GM18873 (cell line): ENCODE measurements around the gene TSSC4.

Experiments
- ATAC-seq: cut with Tn5 transposase; IDR thresholded peaks from one replicate; pipeline ENCODE4 v1.9.1; 2021; ENCODE audit warnings: mild to moderate bottlenecking, moderate library complexity, moderate number of reproducible peaks; ENCODE audit not compliant: unreplicated experiment, low FRiP score

Gene TSSC4

GRCh38 chr11:2414616-2415015 lies 14.1 kb downstream of the TSSC4 start:
- no peak for ATAC-seq

DNA sequence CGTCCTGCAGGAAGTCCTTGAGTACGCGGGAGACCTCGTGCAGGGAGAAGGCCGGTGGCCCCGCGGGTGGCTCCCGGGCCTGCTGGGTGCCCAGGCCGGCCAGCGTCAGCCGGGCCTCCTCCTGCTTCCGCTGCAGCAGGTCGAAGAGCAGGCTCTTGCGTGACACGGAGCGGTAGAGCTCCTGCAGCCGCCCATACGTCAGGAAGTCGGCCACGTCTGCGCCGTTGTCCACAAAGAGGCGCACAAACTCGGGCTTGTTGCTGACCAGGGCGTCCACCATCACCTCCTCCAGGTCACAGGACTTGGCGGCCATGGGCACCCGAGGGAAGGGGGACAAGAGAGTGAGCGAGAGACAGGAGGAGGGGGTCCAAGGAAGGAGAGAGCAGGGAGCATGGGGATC lies 14.6 kb downstream of the TSSC4 start:
- no peak for ATAC-seq

DNA sequence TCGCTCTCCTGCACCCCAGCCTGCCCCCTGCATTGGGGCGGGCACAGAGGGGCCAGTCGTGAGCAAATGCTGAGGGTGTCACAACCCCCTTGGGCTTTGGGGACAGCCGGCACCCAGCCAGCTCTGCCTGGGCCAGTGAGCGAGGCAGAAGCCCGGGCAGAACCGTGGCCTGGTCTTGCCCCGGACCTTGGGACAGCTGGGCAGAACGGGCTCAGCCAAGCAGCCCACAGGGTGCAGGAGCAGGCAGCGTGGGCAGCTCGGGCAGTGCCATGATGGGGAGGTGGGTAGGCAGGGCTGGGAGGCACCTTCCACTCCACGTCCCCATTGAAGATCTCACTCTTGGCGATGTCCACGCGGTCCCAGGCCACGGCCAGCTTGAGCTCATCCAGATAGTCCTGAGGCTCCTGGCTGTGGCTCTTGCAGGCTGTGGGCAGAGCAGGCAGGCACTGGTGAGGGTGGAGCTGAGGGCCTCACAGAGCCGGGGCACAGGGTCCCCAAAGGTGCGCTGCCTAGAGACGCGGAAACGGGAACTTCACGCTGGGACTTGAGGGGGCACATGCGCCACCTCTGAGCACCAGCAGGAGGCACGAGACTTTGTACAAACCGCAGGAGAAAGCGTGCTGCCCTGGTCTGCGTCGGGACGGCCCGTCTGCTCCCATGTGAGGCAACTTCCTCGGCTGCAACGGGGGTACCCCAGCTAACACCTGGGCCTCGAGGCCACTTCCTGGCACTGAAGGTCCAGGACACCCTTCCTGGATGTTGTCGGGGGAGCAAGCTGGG lies 15.2 kb downstream of the TSSC4 start:
- no peak for ATAC-seq

GRCh38 chr11:2416765-2417164 lies 16.2 kb downstream of the TSSC4 start:
- ATAC-seq = no peak

GRCh38 chr11:2417856-2418692 lies 17.5 kb downstream of the TSSC4 start:
- no peak for ATAC-seq

GRCh38 chr11:2418693-2419360 lies 18.3 kb downstream of the TSSC4 start:
- no peak for ATAC-seq

DNA sequence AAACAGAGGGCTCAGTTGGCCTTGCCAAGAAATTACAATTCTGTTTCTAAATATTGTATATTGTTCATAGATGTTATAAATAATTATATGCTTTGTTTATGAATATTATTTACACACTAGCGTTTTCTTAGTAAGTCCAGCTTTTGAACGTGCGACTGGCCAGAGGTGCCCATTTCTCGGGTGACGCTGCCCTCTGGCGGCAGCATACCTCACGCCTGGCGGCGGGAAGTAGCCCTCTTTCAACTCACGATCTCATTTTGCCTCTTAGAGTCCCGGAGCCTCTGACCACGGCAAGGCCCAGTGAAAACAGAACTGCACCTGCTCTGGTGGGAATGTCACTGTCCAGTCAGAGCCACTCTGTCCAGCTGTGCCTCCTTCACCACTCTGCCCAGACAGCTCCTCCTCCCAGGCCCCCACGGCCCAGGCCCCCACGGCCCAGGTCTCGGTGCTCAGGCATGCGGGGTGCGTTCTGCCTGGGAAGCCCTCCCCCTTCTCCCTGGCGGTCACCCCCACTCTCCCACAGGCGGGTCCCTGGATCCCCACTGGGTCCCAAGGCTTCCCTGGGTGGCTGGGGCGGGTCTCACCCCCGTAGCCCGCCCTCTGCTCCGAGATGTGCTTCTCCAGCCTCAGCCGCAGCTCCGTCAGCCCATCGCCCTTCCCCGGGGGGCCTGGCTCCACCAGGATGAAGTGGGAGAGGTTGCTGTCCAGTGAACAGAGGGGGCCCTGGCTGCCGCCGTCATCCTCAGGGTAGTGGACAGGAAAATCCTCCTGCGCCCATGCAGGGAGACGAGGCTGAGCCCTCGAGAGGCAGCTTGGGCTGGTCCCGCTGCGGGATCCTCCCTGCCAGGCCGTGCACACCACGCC lies 19.3 kb downstream of the TSSC4 start:
- ATAC-seq = no peak

DNA sequence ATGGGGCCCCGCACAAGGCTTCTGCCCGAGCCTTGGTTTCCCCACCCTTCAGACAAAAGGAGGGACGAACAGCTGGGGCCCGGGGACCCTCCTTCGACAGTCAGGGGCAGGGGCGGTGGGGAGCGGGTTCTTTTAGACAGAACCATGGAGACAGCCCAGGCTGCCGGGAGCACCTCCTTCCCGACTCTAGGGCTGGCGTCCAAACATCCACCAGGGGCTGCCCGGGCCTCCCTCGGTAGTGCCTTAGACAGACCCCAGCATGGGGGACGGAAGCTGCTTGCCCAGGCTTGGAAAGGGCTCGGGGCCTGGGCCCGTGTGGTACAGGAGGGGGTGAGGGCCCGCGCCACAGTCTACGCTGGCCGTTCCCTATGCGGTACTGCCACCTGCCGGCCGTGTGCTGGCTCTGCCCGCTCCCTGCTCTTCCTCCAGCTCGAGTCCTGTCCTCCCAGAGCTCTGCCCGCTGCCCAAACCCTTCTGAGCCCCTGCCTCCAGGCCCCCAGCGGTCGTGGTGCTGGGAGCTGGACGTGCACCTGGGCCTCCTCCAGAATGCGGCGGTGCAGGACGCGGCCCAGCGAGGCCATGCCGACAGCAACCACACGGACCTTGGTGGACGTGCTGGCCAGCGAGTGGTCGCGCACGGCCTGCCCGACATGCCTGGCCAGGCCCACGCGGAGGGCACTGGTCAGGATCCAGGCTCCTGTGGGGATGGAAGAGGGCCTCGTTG lies 20.1 kb downstream of the TSSC4 start:
- ATAC-seq = no peak

- ATAC-seq = no peak
Observed at GRCh38 chr11:2421226-2421994, 20.9 kb downstream of the TSSC4 start.

DNA sequence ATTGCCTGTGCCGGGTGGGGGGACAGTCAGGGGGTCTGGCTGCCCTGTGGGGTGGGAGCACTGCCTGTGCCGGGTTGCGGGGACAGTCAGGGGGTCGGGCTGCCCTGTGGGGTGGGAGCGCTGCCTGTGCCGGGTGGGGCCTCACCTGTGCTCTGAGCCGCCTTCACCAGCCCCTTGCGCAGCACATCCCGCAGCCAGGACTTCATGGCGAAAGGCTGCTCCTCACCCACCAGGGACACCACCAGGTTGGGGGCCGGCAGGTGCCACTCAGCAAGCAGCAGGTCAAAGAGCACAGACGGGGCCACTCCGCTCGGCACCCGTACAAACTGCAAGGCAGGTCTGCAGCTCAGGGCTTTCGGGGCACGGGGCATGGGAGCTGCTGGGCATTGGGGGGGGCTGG lies 21.4 kb downstream of the TSSC4 start:
- no peak for ATAC-seq

DNA sequence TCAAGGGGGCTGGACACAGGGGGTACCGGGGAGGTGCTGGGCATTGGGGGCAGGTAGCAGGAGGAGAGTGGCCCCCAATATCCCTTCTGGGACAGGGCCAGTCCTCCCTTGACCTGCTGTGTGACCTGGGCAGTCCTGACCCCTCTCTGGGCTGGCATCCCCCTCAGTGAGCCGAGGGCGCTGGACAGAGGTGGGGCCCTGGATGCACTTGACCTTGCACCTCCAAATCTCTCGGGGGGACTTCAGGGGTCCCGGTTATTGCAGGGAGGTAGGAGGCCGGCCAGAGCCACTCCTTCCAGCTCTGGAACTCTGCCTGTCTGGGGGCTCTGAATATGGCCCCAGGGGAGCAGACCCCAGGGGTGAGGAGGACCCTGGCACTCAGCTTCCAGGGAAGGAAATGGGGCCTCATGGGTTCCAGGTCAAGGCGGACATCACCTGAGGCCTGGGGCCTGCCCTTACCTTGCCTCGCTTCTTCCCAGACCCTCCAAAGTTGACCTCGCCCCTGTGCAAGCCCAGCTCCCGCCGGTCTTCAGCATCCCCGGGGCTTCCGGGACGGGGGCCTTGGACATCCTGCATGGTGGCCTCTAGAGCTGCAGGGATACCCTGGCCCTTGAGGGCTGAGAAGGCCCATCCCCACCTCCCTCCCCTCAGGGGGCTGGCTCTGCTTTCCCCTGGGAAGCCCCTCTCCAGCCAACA lies 22.1 kb downstream of the TSSC4 start:
- no peak for ATAC-seq

GRCh38 chr11:2423157-2424025 lies 22.8 kb downstream of the TSSC4 start:
- no peak for ATAC-seq

DNA sequence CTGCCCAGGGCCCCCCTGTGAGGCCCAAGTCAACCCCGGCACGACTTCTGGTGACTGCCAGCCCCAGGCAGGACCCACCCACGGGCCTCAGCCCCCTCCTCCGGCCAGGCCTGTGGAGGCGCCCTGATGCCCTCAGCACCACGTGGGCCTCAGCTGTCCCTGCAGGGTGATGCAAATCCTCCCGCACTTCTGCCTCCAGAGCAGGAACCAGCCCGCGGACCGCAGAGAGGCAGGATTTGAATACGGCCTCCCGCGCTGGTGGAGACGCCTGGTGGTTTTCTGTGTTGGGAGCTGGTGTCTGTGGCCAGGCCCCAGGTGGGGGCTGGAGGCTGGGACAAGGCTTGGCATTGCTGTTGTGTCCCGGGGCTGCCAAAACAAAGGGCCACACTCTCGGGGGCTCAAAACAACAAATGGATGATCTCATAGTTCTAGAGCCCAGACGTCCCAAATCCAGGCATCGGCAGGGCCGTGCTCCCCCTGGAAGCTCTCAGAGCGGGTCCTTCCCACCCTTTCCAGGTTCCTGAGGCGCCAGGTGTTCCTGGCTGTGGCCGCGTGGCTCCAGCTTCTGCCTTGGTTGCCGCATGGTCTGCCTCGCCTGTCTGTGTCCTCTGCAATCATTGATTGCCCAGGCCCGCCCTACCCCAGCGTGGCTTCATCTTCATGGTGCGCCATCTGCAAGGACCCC lies 24.4 kb downstream of the TSSC4 start:
- ATAC-seq = no peak

DNA sequence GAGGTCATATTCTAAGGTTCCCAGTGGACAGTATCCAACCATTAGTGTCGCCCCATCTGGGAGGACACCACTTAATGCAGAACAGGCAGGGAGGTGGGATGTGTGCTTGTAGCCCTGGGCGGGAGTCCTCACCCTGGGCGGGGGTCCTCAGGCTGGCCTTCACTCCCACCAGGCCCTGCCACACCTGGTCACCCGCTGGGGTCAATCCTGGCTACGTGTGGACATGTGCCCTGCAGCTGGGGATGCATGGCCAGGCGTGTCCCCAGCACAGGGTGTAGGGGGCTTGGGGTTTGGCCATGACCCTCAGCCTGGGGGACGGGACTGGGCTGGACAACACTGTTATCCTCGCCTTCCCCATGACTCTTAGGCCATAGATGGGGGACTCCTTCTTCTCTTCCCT lies 25.0 kb downstream of the TSSC4 start:
- no peak for ATAC-seq

- no peak for ATAC-seq
Observed at GRCh38 chr11:2426221-2426620, 25.7 kb downstream of the TSSC4 start.

- no peak for ATAC-seq
Observed at GRCh38 chr11:2426826-2427521, 26.4 kb downstream of the TSSC4 start.
